GM18951 (cell line): ENCODE data around the gene POLR1B.

Experiments used
- POLR2A ChIP-seq: IDR thresholded peaks from 4 replicates; pipeline ENCODE4 v1.6.1; 2011; ENCODE audit warnings: mild to moderate bottlenecking; ENCODE audit not compliant: insufficient read length, insufficient read depth; ENCODE audit errors: extremely low read depth
- in situ Hi-C: fragments of 300-500 bp; cut with MboI; formaldehyde crosslinking; loops from one replicate; pipeline ENCODE4 v1.12.0; 2022; ENCODE audit warnings: low sequenced_read_pairs, mixed read lengths, inconsistent platforms; ENCODE audit not compliant: unreplicated experiment

POLR1B gene

DNA sequence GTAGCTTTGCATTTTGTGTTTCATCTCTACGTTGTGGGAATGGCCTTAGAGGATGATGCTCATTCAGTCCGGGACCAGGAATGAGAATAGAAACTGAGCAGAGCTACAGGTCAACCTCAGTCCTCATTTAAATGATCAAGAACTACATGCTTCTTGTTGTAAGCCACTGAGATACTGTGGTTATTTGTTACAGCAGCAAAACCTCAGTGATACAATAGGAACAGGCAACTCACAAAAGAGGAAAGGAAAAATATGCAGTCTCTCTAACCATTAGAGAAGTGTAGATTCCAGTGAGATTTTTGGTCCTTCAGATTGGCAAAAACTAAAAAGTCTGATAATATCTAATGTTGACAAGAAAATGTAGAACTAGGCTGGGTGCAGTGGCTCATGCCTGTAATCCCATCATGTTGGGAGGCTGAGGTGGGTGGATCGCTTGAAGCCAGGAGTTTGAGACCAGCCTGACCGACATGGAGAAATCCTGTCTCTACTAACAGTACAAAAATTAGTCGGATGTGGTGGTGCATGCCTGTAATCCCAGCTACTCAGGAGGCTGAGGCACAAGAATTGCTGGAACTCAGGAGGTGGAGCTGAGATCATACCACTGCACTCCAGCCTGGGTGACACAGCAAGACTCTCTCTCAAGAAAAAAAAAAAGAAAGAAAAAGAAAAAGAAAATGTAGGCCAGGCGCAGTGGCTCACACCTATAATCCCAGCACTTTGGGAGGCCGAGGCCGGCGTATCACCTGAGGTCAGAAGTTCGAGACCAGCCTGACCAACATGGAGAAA is 55.5 kb downstream of the POLR1B start:
- in situ Hi-C loops: no loop called here
- no peak for TF ChIP-seq POLR2A

DNA sequence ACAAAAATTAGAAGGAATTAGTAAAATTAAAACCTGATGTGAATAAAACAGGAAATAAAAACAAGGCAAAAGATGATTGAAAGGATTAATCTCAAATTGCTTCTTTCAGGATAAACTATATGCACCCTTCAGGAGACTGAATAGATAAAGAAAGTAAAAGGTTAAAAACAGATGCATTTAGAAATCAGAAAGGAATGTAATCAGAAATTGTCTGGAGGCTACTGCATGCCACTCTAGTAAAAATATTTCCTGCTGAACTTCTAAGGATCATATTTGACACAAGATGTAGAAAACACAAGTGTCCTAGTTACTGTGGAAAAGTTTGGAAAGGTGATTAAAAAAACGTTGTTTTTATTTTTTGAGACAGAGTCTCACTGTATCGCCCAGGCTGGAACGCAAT is 58.4 kb downstream of the POLR1B start:
- in situ Hi-C loops: loop anchor here (5.0 to 25.0 kb wide), 2 partner anchors 132 to 337 kb away; no protein-coding TSS in a partner anchor
- TF ChIP-seq POLR2A: no peak

DNA sequence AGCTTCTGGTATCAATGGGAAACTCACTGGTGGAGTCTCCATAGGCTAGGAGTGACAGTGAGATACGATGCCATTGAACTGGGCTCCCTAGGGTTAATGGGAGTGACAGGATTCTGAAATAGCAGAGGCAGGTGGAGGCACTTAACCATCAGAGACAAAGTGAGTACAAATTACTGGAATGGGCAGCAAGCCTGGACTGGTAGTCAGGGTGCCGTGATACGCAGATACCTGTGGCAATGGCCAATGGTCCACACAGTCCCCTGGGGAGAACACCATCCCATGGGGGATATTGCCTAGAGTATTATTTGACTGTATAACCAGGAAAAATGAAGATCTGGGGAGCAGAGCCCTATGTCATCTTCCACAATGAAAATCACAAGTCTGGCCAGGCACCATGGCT is 59.5 kb downstream of the POLR1B start:
- in situ Hi-C loops: loop anchor here (5.0 to 25.0 kb wide), 2 partner anchors 131 to 336 kb away; no protein-coding TSS in a partner anchor
- TF ChIP-seq POLR2A: no peak

DNA sequence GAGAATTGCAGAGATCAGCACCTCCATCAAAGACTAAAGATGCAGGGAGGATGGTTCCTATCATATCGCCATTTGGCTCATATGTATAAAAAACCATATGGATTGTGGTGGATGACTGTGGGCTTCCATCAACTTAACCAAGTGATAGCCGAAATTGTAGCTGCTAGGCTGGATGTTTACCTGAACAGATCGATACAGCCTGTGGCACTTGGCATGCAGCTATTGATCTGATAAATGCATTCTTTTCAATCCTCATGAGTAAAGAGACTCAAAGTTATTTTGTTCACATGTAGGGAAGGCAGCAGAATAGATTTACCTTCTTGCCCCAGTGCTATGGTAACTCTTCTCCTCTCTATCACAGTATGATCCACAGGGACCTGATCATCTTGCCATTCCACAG is 60.7 kb downstream of the POLR1B start:
- TF ChIP-seq POLR2A: no peak
- in situ Hi-C loops: loop anchor here (5.0 to 25.0 kb wide), 2 partner anchors 129 to 334 kb away; no protein-coding TSS in a partner anchor

DNA sequence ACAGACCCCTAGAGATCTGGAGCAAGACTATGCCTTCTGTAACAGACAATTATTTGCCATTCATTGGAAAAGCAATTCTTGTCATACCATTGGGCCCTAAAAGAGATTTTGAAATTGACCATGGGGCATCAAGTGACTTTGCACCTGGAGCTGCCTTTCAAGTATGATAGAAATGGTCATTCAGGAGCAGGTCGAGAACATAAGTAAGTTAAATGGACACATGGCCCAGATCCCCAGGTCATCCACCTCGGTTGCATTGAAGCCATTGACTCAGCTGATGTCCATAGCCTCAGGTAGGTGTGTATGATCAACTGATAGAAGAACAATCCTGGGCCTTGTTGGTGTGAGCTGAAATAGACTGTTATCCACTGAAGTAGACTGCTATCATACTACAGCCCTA is 61.5 kb downstream of the POLR1B start:
- in situ Hi-C loops: loop anchor here (5.0 to 25.0 kb wide), 2 partner anchors 129 to 334 kb away; no protein-coding TSS in a partner anchor
- no peak for TF ChIP-seq POLR2A

DNA sequence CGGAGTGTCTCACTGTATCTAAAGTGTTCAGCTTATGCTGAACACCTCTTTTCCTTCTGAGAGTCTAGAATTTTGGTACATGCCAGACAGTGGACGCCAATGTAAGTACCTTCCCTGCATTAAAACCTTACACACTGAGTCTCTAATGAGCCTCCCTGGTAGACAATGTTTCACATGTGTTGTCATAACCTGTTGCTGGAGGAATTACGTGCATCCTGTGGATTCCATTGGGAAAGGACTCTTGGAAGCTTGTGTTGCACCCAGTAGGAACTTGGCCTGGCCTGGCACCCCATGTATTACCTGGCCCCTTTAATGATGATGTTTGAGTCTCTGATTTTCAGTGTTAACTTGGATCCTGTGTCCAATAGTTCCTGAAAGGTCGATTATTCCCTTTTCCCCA is 62.7 kb downstream of the POLR1B start:
- in situ Hi-C loops: loop anchor here (5.0 to 25.0 kb wide), 2 partner anchors 127 to 332 kb away; no protein-coding TSS in a partner anchor
- TF ChIP-seq POLR2A: no peak

DNA sequence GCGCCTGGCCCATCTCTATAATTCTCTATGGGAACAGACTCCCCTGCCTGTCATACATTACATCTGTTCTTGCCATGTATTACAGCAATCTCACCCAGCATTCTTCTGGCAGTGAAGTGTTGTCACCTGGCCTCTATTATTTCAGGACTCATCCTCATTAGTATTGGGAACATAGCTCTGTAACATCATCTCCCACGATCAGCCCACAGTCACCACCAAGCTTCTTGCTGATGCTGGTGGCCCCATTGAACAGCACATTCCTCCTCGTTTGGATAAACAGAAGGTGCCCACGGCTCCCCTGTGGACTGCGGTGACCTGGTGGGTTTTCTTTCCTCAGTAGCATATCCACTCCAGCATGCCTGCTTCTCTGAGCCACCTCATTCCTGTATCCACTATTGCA is 63.7 kb downstream of the POLR1B start:
- no peak for TF ChIP-seq POLR2A
- in situ Hi-C loops: loop anchor here (25.0 kb wide), 1 partner anchor 331 kb away; no protein-coding TSS in a partner anchor

DNA sequence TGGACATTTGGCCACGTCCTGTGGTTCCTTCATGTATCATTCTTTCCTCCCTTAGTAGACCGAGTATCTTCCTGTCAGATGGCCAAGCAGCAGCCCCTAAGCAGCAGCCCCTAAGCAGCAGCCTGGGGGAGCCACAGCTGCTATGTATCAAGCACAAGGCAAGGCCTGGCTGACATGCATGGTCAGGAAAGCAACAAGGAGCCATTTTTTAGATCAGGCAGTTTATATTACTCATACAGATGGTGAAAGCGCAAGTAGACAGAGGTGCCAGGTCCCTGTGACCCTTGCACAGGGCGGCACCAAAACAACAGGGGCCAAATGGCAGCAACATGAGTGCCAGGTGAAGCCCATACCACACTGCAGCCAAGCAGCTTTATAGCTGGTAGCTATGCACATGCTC is 64.3 kb downstream of the POLR1B start:
- in situ Hi-C loops: loop anchor here (25.0 kb wide), 1 partner anchor 331 kb away; no protein-coding TSS in a partner anchor
- no peak for TF ChIP-seq POLR2A

DNA sequence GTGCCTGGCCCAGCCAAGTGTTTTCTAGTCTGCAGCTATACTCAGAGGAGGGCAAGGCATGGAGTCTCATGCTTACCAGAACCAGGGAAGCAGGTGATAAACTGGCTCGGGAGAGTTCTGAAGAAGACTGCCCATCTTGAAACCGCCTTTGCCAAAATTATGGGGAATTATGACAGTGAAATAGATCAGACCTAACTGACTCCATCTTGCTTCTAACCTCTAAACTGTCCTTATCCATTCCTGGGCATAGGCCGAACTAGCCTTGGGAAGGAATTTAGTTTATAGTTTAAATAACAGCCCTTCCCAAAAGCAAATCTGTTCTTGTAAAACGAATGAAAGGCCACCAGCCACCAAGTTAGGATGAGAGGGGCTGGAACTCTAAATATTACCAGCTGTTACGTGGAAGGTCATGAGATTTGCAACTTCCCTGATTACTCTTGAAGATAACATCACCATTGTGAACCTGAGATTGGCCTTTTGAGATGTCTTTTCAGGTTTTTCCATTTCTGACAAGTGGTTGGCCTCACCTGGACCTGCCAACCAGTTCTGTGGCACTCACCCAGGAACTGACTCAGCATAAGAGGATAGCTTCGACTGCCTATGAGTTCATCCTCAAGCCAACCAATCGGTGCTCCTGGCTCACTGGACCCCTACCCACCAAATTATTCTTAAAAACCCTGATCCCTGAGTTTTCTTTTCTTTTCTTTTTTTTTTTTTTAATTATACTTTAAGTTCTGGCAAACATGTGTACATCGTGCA is 65.6 kb downstream of the POLR1B start:
- TF ChIP-seq POLR2A: no peak
- in situ Hi-C loops: loop anchor here (25.0 kb wide), 1 partner anchor 329 kb away; no protein-coding TSS in a partner anchor

DNA sequence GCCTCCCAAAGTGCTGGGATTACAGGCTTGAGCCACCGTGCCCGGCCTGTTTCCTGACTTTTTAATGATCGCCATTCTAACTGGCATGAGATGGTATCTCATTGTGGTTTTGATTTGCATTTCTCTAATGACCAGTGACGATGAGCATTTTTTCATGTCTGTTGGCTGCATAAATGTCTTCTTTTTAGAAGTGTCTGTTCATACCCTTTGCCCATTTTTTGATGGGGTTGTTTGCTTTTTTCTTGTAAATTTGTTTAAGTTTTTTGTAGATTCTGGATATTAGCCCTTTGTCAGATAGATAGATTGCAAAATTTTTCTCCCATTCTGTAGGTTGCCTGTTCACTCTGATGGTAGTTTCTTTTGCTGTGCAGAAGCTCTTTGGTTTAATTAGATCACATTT is 67.1 kb downstream of the POLR1B start:
- in situ Hi-C loops: loop anchor here (25.0 kb wide), 1 partner anchor 328 kb away; no protein-coding TSS in a partner anchor

DNA sequence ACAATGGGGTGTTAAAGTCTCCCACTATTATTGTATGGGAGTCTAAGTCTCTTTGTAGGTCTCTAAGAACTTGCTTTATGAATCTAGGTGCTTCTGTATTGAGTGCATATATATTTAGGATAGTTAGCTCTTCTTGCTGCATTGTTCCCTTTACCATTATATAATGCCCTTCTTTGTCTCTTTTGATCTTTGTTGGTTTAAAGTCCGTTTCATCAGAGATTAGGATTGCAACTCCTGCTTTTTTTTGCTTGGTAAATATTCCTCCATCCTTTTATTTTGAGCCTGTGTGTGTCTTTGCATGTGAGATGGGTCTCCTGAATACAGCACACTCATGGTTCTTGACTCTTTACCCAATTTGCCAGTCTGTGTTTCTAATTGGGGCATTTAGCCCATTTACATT is 70.0 kb downstream of the POLR1B start:
- in situ Hi-C loops: loop anchor here (25.0 kb wide), 1 partner anchor 325 kb away; no protein-coding TSS in a partner anchor

DNA sequence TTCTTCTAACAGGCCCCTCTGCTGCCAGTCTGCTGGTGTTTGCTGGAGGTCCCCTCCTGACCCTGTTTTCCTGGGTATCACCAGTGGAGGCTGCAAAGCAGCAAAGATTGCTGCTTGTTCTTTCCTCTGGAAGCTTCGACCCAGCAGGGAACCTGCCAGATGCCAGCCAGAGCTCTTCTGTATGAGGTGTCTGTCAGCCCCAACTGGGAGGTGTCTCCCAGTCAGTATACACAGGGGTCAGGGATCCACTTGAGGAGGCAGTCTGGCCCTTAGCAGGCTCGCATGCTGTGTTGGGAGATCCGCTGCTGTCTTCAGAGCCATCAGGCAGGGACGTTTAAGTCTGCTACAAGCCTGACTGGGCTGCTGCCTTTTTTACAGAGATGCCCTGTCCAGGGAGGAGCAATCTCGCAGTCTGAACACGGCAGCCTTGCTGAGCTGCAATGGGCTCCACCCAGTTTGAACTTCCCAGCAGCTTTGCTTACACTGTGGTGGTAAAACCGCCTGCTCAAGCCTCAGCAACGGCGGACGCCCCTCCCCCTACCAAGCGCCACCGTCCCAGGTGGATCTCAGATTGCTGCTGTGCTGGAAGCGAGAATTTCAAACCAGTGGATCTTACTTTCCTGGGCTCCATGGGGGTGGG is 72.1 kb downstream of the POLR1B start:
- in situ Hi-C loops: loop anchor here (25.0 kb wide), 1 partner anchor 323 kb away; no protein-coding TSS in a partner anchor

DNA sequence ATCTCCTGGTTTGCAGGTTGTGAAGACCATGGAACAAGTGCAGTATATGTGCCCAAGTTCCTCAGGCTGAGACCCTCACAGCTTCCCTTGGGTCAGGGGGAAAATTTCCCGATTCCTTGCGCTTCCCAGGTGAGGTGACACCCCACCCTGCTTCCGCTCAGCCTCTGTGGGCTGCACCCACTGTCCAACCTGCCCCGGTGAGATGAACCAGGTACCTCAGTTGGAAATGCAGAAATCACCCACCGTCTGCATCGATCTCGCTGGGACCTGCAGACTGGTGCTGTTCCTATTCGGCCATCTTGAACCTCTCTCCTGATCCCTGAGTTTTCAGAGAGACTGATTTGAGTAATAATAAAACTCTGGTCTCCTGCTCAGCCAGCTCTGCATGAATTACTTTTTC is 72.8 kb downstream of the POLR1B start:
- in situ Hi-C loops: loop anchor here (25.0 kb wide), 1 partner anchor 322 kb away; no protein-coding TSS in a partner anchor
- TF ChIP-seq POLR2A: no peak

More for the DNA sequence above, 72.1 kb downstream of the POLR1B start:
- no peak for TF ChIP-seq POLR2A

DNA sequence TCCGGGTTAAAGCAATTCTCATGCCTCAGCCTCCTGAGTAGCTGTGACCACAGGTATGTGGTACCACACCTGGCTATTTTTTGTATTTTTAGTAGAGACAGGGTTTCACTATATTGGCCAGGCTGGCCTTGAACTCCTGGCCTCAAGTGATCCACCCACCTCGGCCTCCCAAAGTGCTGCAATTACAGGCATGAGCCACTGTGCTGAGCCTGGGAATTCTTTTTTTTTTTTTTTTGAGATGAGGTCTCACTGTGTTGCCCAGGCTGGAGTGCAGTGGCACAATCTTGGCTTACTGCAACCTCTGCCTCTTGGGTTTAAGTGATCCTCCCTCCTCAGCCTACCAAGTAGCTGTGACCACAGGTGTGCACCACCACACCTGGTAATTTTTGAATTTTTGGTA is 73.5 kb downstream of the POLR1B start:
- in situ Hi-C loops: loop anchor here (25.0 kb wide), 1 partner anchor 322 kb away; no protein-coding TSS in a partner anchor
